ENCODE results near the gene AP3D1.

The AP3D1 gene

DNA sequence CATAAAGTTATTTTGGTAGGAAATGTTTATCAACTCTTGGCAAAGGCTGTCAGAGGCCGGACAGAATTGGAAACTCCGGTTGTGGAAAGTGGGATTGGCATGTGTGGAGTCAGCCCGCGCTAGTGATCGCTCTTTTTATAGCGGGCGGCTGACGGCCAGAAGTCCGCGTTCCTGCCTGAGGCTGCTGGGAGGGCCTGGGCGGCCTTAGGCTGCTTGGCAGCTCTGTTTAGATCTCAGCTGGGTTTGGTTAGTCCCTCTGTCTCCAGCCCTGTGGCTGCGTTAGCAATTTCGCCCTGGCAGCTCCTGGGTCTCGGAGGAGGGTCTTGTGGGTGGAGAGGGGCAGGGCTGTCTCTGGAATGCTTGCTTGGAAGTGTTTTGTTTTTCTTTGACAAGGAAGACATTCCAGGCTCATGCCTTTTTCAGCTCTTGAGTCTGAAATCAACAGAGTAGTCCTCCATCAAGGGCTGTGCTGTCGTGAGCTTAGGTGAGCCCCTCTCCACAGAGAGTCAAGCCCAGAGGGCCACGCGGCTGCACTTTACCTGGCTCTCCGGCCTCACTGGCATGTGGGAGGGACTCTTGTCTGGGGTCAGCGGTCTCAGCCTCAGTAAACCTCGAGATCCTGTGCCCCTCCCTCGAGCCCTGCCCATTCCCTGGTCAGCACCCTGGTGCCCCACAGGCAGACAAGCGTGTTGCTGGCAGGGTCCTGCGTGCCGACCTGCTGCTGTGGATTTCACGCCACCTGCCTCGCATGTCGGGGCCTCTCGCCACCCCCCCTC lies 34.9 kb upstream of the AP3D1 start:
- H3K9me3 Mint-ChIP-seq, result no peaks in the 10 kb centered on the region
- peak overlapping the region; percentile 50 to 67 (median 59) for H3K4me3 Mint-ChIP-seq
- no peaks in the 10 kb centered on the region for H3K27me3 Mint-ChIP-seq (ENCODE audit: low read depth)
- TF ChIP-seq, protein P1, sequence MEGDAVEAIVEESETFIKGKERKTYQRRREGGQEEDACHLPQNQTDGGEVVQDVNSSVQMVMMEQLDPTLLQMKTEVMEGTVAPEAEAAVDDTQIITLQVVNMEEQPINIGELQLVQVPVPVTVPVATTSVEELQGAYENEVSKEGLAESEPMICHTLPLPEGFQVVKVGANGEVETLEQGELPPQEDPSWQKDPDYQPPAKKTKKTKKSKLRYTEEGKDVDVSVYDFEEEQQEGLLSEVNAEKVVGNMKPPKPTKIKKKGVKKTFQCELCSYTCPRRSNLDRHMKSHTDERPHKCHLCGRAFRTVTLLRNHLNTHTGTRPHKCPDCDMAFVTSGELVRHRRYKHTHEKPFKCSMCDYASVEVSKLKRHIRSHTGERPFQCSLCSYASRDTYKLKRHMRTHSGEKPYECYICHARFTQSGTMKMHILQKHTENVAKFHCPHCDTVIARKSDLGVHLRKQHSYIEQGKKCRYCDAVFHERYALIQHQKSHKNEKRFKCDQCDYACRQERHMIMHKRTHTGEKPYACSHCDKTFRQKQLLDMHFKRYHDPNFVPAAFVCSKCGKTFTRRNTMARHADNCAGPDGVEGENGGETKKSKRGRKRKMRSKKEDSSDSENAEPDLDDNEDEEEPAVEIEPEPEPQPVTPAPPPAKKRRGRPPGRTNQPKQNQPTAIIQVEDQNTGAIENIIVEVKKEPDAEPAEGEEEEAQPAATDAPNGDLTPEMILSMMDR (IDR thresholded peaks at IDR 0.05; ENCODE audit: unreplicated experiment in 3 of 3), result no peak
- H3K27ac Mint-ChIP-seq, result peak overlapping the region; percentile 93 to 98 (median 95)
- peaks cover 31% of the 10 kb centered on the region for H3K36me3 Mint-ChIP-seq (ENCODE audit: low read depth)
- peaks cover 34% of the 10 kb centered on the region for H3K4me1 Mint-ChIP-seq

DNA sequence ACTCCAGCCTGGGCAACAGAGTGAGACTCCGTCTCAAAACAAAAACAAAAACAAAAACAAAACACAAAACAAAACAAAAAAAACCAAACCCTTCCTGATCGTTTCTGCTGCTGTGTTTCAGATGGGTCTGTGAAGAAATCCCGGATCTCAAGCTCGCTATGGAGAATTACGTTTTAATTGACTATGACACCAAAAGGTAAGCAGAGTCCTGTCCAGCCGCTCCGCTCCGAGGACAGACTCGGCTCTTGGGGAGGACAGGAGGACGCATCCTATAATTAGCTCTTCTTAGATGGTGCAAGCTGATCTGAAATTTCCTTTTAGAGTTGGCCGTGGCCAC lies 34.3 kb upstream of the AP3D1 start:
- H3K27me3 Mint-ChIP-seq (ENCODE audit: low read depth), result no peaks in the 10 kb centered on the region
- H3K36me3 Mint-ChIP-seq (ENCODE audit: low read depth), result peaks cover 27% of the 10 kb centered on the region
- peaks cover 34% of the 10 kb centered on the region for H3K4me1 Mint-ChIP-seq
- TF ChIP-seq, protein P1 (IDR thresholded peaks at IDR 0.05; ENCODE audit: unreplicated experiment in 3 of 3), result no peak
- no peaks in the 10 kb centered on the region for H3K9me3 Mint-ChIP-seq
- H3K27ac Mint-ChIP-seq, result peak overlapping the region; percentile 93 to 98 (median 95)
- H3K4me3 Mint-ChIP-seq, result peak overlapping the region; percentile 50 to 67 (median 59)

DNA sequence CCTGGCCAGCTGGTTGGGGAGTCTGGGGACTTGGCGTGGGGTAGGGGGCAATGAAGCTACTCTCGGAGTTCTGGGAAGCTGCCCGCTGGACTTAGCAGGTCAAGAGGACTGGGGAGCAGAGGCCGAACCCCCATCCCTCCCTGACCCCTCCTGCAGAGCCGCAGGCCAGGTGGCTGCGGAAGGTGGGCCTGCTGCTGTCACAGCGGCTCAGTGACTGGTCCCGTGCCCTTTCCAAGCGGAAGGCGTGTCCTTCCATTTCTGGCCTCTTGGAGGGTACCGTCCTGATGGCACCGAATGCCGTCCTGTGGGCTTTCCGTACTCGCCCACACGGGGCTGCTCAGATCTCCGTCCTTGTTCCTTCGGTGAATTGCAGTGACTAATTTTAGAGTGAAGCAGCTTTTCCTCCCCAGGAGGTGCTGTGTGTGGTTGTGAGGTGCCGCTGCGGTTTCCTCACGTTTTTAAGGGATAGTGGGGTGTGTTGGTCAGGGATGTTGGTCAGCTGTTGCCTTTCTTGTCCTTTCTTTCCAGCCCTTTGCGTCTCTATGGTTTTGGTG lies 33.1 kb upstream of the AP3D1 start:
- H3K9me3 Mint-ChIP-seq, result no peaks in the 10 kb centered on the region
- H3K4me3 Mint-ChIP-seq, result no peak overlapping the region
- H3K27ac Mint-ChIP-seq, result peak overlapping the region; percentile 62 to 95 (median 93)

DNA sequence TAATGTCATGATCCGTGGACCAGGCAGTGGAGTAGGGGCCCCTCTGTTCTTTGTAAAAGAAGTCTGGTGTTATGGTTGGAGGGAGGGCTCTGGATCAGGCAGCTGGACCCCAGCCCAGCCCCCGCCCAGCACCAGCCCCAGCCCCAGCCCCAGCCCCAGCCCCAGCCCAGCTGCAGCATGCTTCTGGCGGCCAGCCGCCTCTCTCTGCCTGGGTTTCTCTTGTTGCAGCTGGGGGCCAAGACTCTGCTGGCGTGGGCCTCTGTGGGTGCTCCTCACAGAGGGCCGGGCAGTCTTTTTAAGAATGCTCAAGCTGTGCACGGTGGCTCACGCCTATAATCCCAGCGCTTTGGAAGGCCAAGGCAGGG lies 30.2 kb upstream of the AP3D1 start:
- Mint-ChIP-seq H3K27ac (peak overlapping the region in 1 of 3 experiments; percentile 29), H3K27me3 (ENCODE audit: low read depth) (no peaks in the 10 kb centered on the region), H3K4me1 (peaks cover 30% of the 10 kb centered on the region), H3K9me3 (no peaks in the 10 kb centered on the region), H3K36me3 (ENCODE audit: low read depth) (peaks cover 22% of the 10 kb centered on the region), H3K4me3 (no peak overlapping the region)
- TF ChIP-seq, protein P1 (IDR thresholded peaks at IDR 0.05; ENCODE audit: unreplicated experiment in 3 of 3), result no peak

More for the DNA sequence above, 33.1 kb upstream of the AP3D1 start:
- TF ChIP-seq, protein P1 (IDR thresholded peaks at IDR 0.05; ENCODE audit: unreplicated experiment in 3 of 3), result no peak
- Mint-ChIP-seq H3K4me1 (peaks cover 39% of the 10 kb centered on the region), H3K36me3 (ENCODE audit: low read depth) (peaks cover 27% of the 10 kb centered on the region), H3K27me3 (ENCODE audit: low read depth) (no peaks in the 10 kb centered on the region)

DNA sequence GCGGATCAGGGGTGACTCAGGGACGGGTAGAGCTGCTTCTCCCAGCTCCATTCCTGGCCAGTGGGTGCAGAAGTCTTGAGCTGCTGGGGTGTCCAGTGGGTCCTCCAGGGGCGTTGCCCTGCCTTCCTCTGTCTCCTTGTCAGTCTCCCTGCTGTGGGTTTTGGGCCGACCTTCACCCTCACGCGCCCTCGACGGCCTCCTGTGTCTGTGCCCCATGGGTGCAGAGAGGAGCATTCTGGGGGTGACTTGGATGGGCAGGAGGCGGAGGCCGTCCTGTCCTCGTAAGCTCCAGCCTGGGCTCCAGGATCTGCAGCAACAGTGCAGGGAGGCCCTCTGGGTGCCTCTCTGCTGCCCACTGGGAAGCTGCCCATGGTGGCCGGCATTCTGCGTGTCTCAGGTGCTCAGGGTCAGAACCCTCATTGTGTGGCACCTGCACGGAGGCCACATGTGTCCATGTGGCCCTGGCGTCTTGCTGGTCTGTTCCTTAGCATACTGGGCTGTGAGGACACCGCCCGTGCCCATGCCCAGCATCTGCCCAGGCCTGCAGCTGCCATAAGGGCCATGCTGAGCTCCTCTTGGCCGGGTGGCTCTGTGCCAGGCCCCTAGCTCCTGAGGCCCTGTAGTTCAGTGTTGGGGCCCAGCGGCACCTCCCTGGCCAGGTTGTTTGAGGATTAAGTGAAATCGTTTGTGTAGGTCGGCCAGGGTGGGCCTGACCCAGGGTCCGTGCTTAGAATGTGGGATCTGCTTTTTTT lies 29.7 kb upstream of the AP3D1 start:
- H3K4me1 Mint-ChIP-seq, result peaks cover 26% of the 10 kb centered on the region
- TF ChIP-seq, protein P1 (IDR thresholded peaks at IDR 0.05; ENCODE audit: unreplicated experiment in 3 of 3), result no peak

More for the DNA sequence above, 29.7 kb upstream of the AP3D1 start:
- H3K4me3 Mint-ChIP-seq, result no peak overlapping the region
- H3K27ac Mint-ChIP-seq, result peak overlapping the region in 2 of 3 experiments; percentile 42 to 44
- H3K27me3 Mint-ChIP-seq (ENCODE audit: low read depth), result no peaks in the 10 kb centered on the region
- peaks cover 19% of the 10 kb centered on the region for H3K36me3 Mint-ChIP-seq (ENCODE audit: low read depth)
- no peaks in the 10 kb centered on the region for H3K9me3 Mint-ChIP-seq

Data from nephron (organoid).